SK-N-SH (cell line): ENCODE measurements around the gene TDRD9. TPM values are rescaled to one million over a fixed set of nuclear protein-coding genes. Genes with fewer than 3 reads are reported as not detected.

ENCODE experiments used
- CTCF ChIA-PET: fragments of 300-600, 350-600 bp; formaldehyde crosslinking; extraction: SDS; loops from one replicate; lab custom pipeline; 2021; lab: Yijun Ruan, JAX
- POLR2A ChIA-PET: fragments of 350-600 bp; sonication (Branson Sonifier 250); formaldehyde crosslinking; extraction: SDS; loops from one replicate; lab custom pipeline; 2020; ENCODE audit warnings: antibody characterized with exemption, inconsistent platforms; lab: Yijun Ruan, JAX
- DNase-seq: peaks from one replicate; pipeline ENCODE4 v3.0.0; 2012
- H2AFZ ChIP-seq: fragments of 200-600 bp; sonication (generic); 2 replicates; pipeline ENCODE4 v1.8.1; 2016; ENCODE audit warnings: antibody characterized with exemption, mild to moderate bottlenecking, low read depth
- H3F3A ChIP-seq: fragments of 200-600 bp; sonication (generic); replicated peaks from 2 replicates; pipeline ENCODE3; 2016; ENCODE audit warnings: antibody characterized with exemption, mild to moderate bottlenecking; ENCODE audit not compliant: insufficient read depth
- H3K27ac ChIP-seq, 2 experiments: fragments of 200-500 bp in 1 of 2; fragments of 200-600 bp in 1 of 2; sonication (Bioruptor generic) in 1 of 2; sonication (generic), shearing (Covaris generic) in 1 of 2; 2 replicates each; pipeline versions ENCODE4 v1.5.1 to v1.6.1; 2014 to 2016; ENCODE audit warnings: low read depth in 2 of 2, inconsistent platforms in 1 of 2, low read length in 1 of 2, mild to moderate bottlenecking in 1 of 2, mixed read lengths in 1 of 2
- H3K27me3 ChIP-seq: fragments of 200-600 bp; sonication (generic), shearing (Covaris generic); 2 replicates; pipeline ENCODE4 v1.6.1; 2016; ENCODE audit warnings: mixed run types; ENCODE audit not compliant: insufficient read depth
- H3K36me3 ChIP-seq, 2 experiments: fragments of 200-500 bp in 1 of 2; fragments of 200-600 bp in 1 of 2; sonication (Bioruptor generic) in 1 of 2; sonication (generic) in 1 of 2; replicated peaks in 1 of 2; 2 replicates each; pipeline versions ENCODE3 to v1.5.1; 2014 to 2016; ENCODE audit warnings: low read length in 1 of 2, mild to moderate bottlenecking in 1 of 2; ENCODE audit not compliant: insufficient read depth in 2 of 2, control insufficient read depth in 1 of 2
- H3K4me1 ChIP-seq, 2 experiments: fragments of 200-500 bp in 1 of 2; fragments of 200-600 bp in 1 of 2; sonication (Bioruptor generic) in 1 of 2; sonication (generic), shearing (Covaris generic) in 1 of 2; 2 replicates each; pipeline versions ENCODE4 v1.5.1 to v1.6.1; 2014 to 2016; ENCODE audit warnings: low read depth in 1 of 2, low read length in 1 of 2, mixed run types in 1 of 2; ENCODE audit not compliant: insufficient read depth in 2 of 2, control insufficient read depth in 1 of 2
- H3K4me2 ChIP-seq: fragments of 200-600 bp; sonication (generic), shearing (Covaris generic); 2 replicates; pipeline ENCODE4 v1.6.1; 2017; ENCODE audit warnings: mixed run types
- H3K4me3 ChIP-seq, 2 experiments: fragments of 200-500 bp in 1 of 2; fragments of 200-600 bp in 1 of 2; sonication (Bioruptor generic) in 1 of 2; sonication (generic), shearing (Covaris generic) in 1 of 2; 2 replicates each; pipeline versions ENCODE4 v1.5.1 to v1.8.1; 2014 to 2016; ENCODE audit warnings: low read depth in 2 of 2, inconsistent platforms in 1 of 2, low read length in 1 of 2, mild to moderate bottlenecking in 1 of 2, mixed read lengths in 1 of 2, moderate library complexity in 1 of 2
- H3K79me2 ChIP-seq: fragments of 200-600 bp; sonication (generic); 2 replicates; pipeline ENCODE4 v1.8.1; 2017; ENCODE audit warnings: mild to moderate bottlenecking; ENCODE audit not compliant: insufficient read depth
- H3K9ac ChIP-seq: fragments of 200-600 bp; sonication (generic); 2 replicates; pipeline ENCODE4 v1.6.1; 2017; ENCODE audit warnings: mixed run types
- H3K9me2 ChIP-seq: fragments of 200-600 bp; sonication (generic); 2 replicates; pipeline ENCODE4 v1.6.1; 2017; ENCODE audit warnings: mixed run types
- H3K9me3 ChIP-seq: fragments of 200-600 bp; sonication (generic); 2 replicates; pipeline ENCODE4 v1.6.1; 2017; ENCODE audit warnings: mixed run types, mild to moderate bottlenecking, moderate library complexity
- H4K20me1 ChIP-seq: fragments of 200-600 bp; sonication (generic); 2 replicates; pipeline ENCODE4 v1.6.1; 2017; ENCODE audit warnings: mild to moderate bottlenecking, mixed run types; ENCODE audit not compliant: insufficient read depth
- CTCF ChIP-seq: fragments of 200-600 bp; sonication (generic); IDR thresholded peaks from 2 replicates; pipeline ENCODE4 v1.6.1; 2017; ENCODE audit warnings: antibody characterized with exemption, mild to moderate bottlenecking, moderate library complexity
- EZH2phosphoT487 ChIP-seq: fragments of 200-600 bp; sonication (generic); IDR thresholded peaks from 2 replicates; pipeline ENCODE4 v1.6.1; 2017; ENCODE audit warnings: low read depth, mixed run types, mild to moderate bottlenecking, antibody characterized with exemption, moderate library complexity, borderline replicate concordance
- FOSL2 ChIP-seq: IDR thresholded peaks from 2 replicates; pipeline ENCODE4 v1.4.0; 2012; ENCODE audit warnings: low read depth, mild to moderate bottlenecking, moderate library complexity, borderline replicate concordance
- MAX ChIP-seq: IDR thresholded peaks from 2 replicates; pipeline ENCODE4 v1.4.0; 2012; ENCODE audit warnings: low read depth
- NRF1 ChIP-seq: IDR thresholded peaks from 2 replicates; pipeline ENCODE4 v1.6.1; 2012; ENCODE audit warnings: low read depth, mild to moderate bottlenecking, low read length
- POLR2AphosphoS5 ChIP-seq: IDR thresholded peaks from 2 replicates; pipeline ENCODE4 v1.6.1; 2012; ENCODE audit warnings: low read depth, low read length
- RCOR1 ChIP-seq: fragments of 150-350 bp; IDR thresholded peaks from 2 replicates; pipeline ENCODE4 v1.6.1; 2017; ENCODE audit warnings: antibody characterized with exemption, low read length
- RFX5 ChIP-seq: IDR thresholded peaks from 2 replicates; pipeline ENCODE4 v1.6.1; 2012; ENCODE audit warnings: mild to moderate bottlenecking, improper control_type of control experiment, low read length
- SIN3A ChIP-seq: IDR thresholded peaks from 2 replicates; pipeline ENCODE4 v1.6.1; 2012; ENCODE audit warnings: low read depth, mild to moderate bottlenecking, low read length, moderate library complexity, borderline replicate concordance
- SMC3 ChIP-seq: IDR thresholded peaks from 2 replicates; pipeline ENCODE4 v1.6.1; 2012; ENCODE audit warnings: low read depth, low read length, improper control_type of control experiment
- TCF12 ChIP-seq: IDR thresholded peaks from 2 replicates; pipeline ENCODE4 v1.4.0; 2012
- USF2 ChIP-seq: fragments of 150-350 bp; IDR thresholded peaks from 2 replicates; pipeline ENCODE4 v1.6.1; 2017; ENCODE audit warnings: antibody characterized with exemption, low read length, low read depth, borderline replicate concordance
- WGBS: methylation state at CpG from one replicate; pipeline ENCODE4 v1.1.6; 2017; ENCODE audit warnings: low lambda C conversion rate; 5-methylcytosine and 5-hydroxymethylcytosine counted together
- polyA plus RNA-seq, 3 experiments: library from polyadenylated mRNA; depleted of rRNA; stranded (reverse); fragments of >200 nt; gene quantifications; 2 replicates each; pipeline ENCODE4 v1.2.3, GENCODE V29; 2012
- TF ChIP-seq, protein P1 (sequence below): fragments of 150-350 bp; IDR thresholded peaks from 2 replicates; pipeline ENCODE4 v1.6.1; 2016; ENCODE audit warnings: mild to moderate bottlenecking, low read depth, low read length

Gene TDRD9
- polyA plus RNA-seq, 1 of the 3 experiments (the other 2 are of a cell fraction) = not detected

DNA sequence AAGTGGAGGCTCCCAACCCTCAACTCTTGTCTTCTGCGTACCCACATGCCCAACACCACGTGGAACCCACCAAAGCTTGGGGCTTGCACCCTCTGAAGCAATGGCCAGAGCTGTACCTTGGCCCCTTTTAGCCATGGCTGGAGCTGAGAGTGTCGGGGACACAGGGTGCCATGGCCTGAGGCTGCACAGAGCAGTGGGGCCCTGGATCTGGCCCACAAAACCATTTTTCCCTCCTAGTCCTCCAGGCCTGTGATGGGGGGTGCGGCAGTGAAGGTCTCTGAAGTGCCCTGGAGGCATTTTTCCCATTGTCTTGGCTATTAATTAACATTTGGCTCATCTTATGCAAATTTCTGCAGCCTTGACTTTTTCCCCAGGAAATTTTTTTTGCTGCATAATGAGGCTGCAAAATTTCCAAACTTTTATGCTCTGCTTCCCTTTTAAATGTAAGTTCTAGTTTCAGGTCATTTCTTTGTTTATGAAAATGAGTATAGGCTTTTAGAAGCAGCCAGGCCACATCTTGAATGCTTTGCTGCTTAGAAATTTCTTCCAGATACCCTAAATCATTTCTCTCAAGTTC lies 138.6 kb downstream of the TDRD9 start:
- Histone ChIP-seq H3K4me1 (no peaks in the 10 kb centered on the region), H3K79me2 (no peaks in the 10 kb centered on the region), H3F3A (no peaks in the 10 kb centered on the region), H3K9me3 (no peaks in the 10 kb centered on the region), H3K4me2 (no peak overlapping the region), H3K36me3 (no peaks in the 10 kb centered on the region), H3K27me3 (peaks cover 7% of the 10 kb centered on the region; the same call in 1 of the 2 replicates), H3K4me3 (no peak overlapping the region), H3K27ac (no peak overlapping the region), H4K20me1 (no peaks in the 10 kb centered on the region), H2AFZ (no peak overlapping the region), H3K9ac (no peak overlapping the region), H3K9me2 (no peaks in the 10 kb centered on the region)
- 6% methylated on average over 3 of the region's 4 CpGs for WGBS
- TF ChIP-seq TCF12 (no peak), POLR2AphosphoS5 (no peak), SIN3A (no peak), MAX (no peak), RFX5 (no peak)
- POLR2A ChIA-PET = no interaction called here
- no peak for DNase-seq
- CTCF ChIA-PET = no interaction called here

DNA sequence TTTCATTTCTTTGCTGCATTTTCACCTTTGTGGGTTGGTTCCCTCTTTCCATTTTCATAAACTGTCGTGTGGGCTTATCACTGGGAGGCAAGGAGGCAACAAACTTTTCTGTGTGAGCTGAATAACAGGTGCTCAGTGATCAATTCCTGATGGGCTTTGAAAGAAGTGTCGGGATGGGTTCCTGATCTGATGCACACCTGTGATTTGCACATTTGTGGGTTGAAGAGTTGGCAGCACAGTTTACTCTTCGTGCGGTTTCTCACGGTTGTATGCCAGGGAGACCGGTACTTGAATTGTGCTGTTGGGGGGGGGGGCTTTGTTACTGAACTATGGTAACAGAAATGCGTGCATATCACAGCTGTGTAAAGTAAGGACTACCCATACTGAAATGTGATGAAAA lies 141.3 kb downstream of the TDRD9 start:
- Histone ChIP-seq H3K4me2 (no peak overlapping the region), H3K36me3 (no peaks in the 10 kb centered on the region), H3K27me3 (peaks cover 7% of the 10 kb centered on the region; the same call in 1 of the 2 replicates), H3F3A (peaks cover 3% of the 10 kb centered on the region), H3K4me1 (no peaks in the 10 kb centered on the region), H3K27ac (no peak overlapping the region), H3K9ac (no peak overlapping the region), H4K20me1 (no peaks in the 10 kb centered on the region), H3K9me3 (no peaks in the 10 kb centered on the region), H3K9me2 (no peaks in the 10 kb centered on the region), H3K4me3 (no peak overlapping the region), H2AFZ (no peak overlapping the region), H3K79me2 (no peaks in the 10 kb centered on the region)
- no peak for TF ChIP-seq RCOR1
- TF ChIP-seq RFX5 = no peak
- no peak for TF ChIP-seq SMC3
- no peak for TF ChIP-seq TCF12
- TF ChIP-seq, protein P1, sequence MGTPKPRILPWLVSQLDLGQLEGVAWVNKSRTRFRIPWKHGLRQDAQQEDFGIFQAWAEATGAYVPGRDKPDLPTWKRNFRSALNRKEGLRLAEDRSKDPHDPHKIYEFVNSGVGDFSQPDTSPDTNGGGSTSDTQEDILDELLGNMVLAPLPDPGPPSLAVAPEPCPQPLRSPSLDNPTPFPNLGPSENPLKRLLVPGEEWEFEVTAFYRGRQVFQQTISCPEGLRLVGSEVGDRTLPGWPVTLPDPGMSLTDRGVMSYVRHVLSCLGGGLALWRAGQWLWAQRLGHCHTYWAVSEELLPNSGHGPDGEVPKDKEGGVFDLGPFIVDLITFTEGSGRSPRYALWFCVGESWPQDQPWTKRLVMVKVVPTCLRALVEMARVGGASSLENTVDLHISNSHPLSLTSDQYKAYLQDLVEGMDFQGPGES = no peak
- no peak for TF ChIP-seq NRF1
- TF ChIP-seq CTCF = no peak
- no peak for TF ChIP-seq USF2
- no peak for TF ChIP-seq POLR2AphosphoS5
- no peak for TF ChIP-seq EZH2phosphoT487
- TF ChIP-seq FOSL2 = no peak
- no peak for TF ChIP-seq MAX
- WGBS = 53% methylated on average over 7 of the region's 7 CpGs
- CTCF ChIA-PET = interaction anchor here (1.2 to 2.6 kb wide), 4 partner anchors 8 to 494 kb away, joined by 3 to 15 read pairs (median 4); no protein-coding TSS in a partner anchor
- POLR2A ChIA-PET = no interaction called here
- DNase-seq = no peak
